Endothelial cell of umbilical vein (primary cell): ENCODE results near the gene PDLIM1. TPM values are rescaled to one million over a fixed set of nuclear protein-coding genes. Genes with fewer than 3 reads are reported as not detected.

ENCODE experiments used
- BruUV-seq: library from RNA; stranded (reverse); fragments of 400-500 nt; replicated peaks from 2 replicates; lab custom pipeline; 2021; lab: Mats Ljungman, UMichigan
- CTCF ChIA-PET: fragments of 300-600, 350-600 bp; sonication (Branson Sonifier 250); formaldehyde crosslinking; loops from one replicate; lab custom pipeline; 2021; ENCODE audit warnings: antibody characterized with exemption, inconsistent platforms; lab: Charles Lee
- POLR2A ChIA-PET: fragments of 300-600, 350-600 bp; sonication (Branson Sonifier 250); formaldehyde crosslinking; loops from one replicate; lab custom pipeline; 2021; ENCODE audit warnings: antibody characterized with exemption, inconsistent platforms; lab: Charles Lee
- DNase-seq: peaks from one replicate; pipeline ENCODE4 v3.0.0-alpha.2; 2011; ENCODE audit warnings: low read depth, low spot score
- FAIRE-seq: peaks from 2 replicates; lab custom pipeline; 2011; peaks lifted over from hg19 to GRCh38; lab: Jason Lieb, UNC
- H2AFZ ChIP-seq: 2 replicates; pipeline ENCODE4 v1.6.0; 2012; ENCODE audit warnings: low read depth, low read length, control low read depth, inconsistent platforms
- H3K27ac ChIP-seq: 2 replicates; pipeline ENCODE4 v1.5.1; 2011; ENCODE audit warnings: low read depth, mild to moderate bottlenecking, control low read depth, low read length, moderate library complexity; ENCODE audit not compliant: insufficient read depth
- H3K27me3 ChIP-seq, 2 experiments: 2 replicates each; pipeline versions ENCODE4 v1.6.0 to v1.6.1; 2011; ENCODE audit warnings: low read length in 2 of 2, mixed read lengths in 1 of 2; ENCODE audit not compliant: control insufficient read depth in 2 of 2, insufficient read depth in 2 of 2
- H3K36me3 ChIP-seq, 2 experiments: 2 replicates in 1 of 2; 3 replicates in 1 of 2; pipeline ENCODE4 v1.5.1; 2011; ENCODE audit warnings: low read length in 2 of 2, mild to moderate bottlenecking in 1 of 2, moderate library complexity in 1 of 2; ENCODE audit not compliant: control insufficient read depth in 2 of 2, insufficient read depth in 2 of 2; ENCODE audit errors: extremely low read depth in 1 of 2
- H3K4me1 ChIP-seq: 3 replicates; pipeline ENCODE4 v1.5.1; 2011; ENCODE audit warnings: mild to moderate bottlenecking, low read length; ENCODE audit not compliant: control insufficient read depth, insufficient read depth; ENCODE audit errors: extremely low read depth
- H3K4me2 ChIP-seq: 2 replicates; pipeline ENCODE4 v1.6.1; 2011; ENCODE audit warnings: low read length, control low read depth, mixed read lengths; ENCODE audit not compliant: insufficient read depth
- H3K4me3 ChIP-seq, 3 experiments: fragments of 200-600 bp in 1 of 3; sonication (generic), shearing (Covaris generic) in 1 of 3; replicated peaks in 1 of 3; 2 replicates each; pipeline ENCODE4 v1.5.1; 2011 to 2016; ENCODE audit warnings: control low read depth in 3 of 3, low read length in 3 of 3, mild to moderate bottlenecking in 2 of 3, inconsistent platforms in 1 of 3, low read depth in 1 of 3, moderate library complexity in 1 of 3; ENCODE audit not compliant: insufficient read depth in 1 of 3
- H3K79me2 ChIP-seq: 2 replicates; pipeline ENCODE4 v1.6.0; 2012; ENCODE audit warnings: low read length, inconsistent platforms; ENCODE audit not compliant: control insufficient read depth, insufficient read depth
- H3K9ac ChIP-seq: replicated peaks from 2 replicates; pipeline ENCODE3; 2011; ENCODE audit warnings: low read length, control low read depth; ENCODE audit not compliant: insufficient read depth; ENCODE audit errors: extremely low read depth
- H3K9me1 ChIP-seq: replicated peaks from 3 replicates; pipeline ENCODE4 v1.6.0; 2011; ENCODE audit warnings: mild to moderate bottlenecking, low read length; ENCODE audit not compliant: control insufficient read depth, insufficient read depth; ENCODE audit errors: extremely low read depth
- H3K9me3 ChIP-seq: replicated peaks from 2 replicates; pipeline ENCODE4 v1.5.1; 2012; ENCODE audit warnings: low read length, inconsistent platforms; ENCODE audit not compliant: control insufficient read depth, insufficient read depth
- H4K20me1 ChIP-seq: replicated peaks from 2 replicates; pipeline ENCODE3; 2011; ENCODE audit warnings: mild to moderate bottlenecking, low read length; ENCODE audit not compliant: control insufficient read depth, insufficient read depth; ENCODE audit errors: extremely low read depth
- EZH2 ChIP-seq: IDR thresholded peaks from 2 replicates; pipeline ENCODE4 v1.6.1; 2012; ENCODE audit warnings: borderline replicate concordance, low read depth, mild to moderate bottlenecking, moderate library complexity, low read length, inconsistent platforms; ENCODE audit not compliant: severe bottlenecking
- FOS ChIP-seq: IDR thresholded peaks from 2 replicates; pipeline ENCODE4 v1.6.1; 2011; ENCODE audit warnings: mild to moderate bottlenecking, low read length, moderate library complexity, borderline replicate concordance; ENCODE audit not compliant: insufficient read depth
- GATA2 ChIP-seq: IDR thresholded peaks from 2 replicates; pipeline ENCODE4 v1.7.0; 2011; ENCODE audit warnings: low read depth, mild to moderate bottlenecking, moderate library complexity, mixed read lengths, low read length; ENCODE audit not compliant: insufficient read length, insufficient read depth
- JUN ChIP-seq: IDR thresholded peaks from 2 replicates; pipeline ENCODE4 v1.6.1; 2011; ENCODE audit warnings: borderline replicate concordance, low read depth; ENCODE audit not compliant: insufficient read length, insufficient read depth
- MYC ChIP-seq: IDR thresholded peaks from one replicate; pipeline ENCODE4 v1.6.1; 2011; ENCODE audit warnings: mild to moderate bottlenecking, low read depth, low read length
- POLR2A ChIP-seq: IDR thresholded peaks from 2 replicates; pipeline ENCODE4 v1.6.1; 2012; ENCODE audit warnings: low read depth, mild to moderate bottlenecking, control low read depth, low read length
- POLR2AphosphoS5 ChIP-seq: IDR thresholded peaks from 2 replicates; pipeline ENCODE4 v1.6.1; 2012; ENCODE audit warnings: low read depth, mild to moderate bottlenecking, control low read depth, low read length, moderate library complexity; ENCODE audit not compliant: insufficient read depth
- dilution Hi-C: fragments of 300-500 bp; cut with MboI; formaldehyde crosslinking; loops from one replicate; pipeline ENCODE4 v1.15.0; 2019; ENCODE audit warnings: low sequenced_read_pairs; ENCODE audit not compliant: extremely low pct_ligation_motif_present
- intact Hi-C: fragments of 100-400 bp; cut with micrococcal nuclease; formaldehyde crosslinking; loops from one replicate; pipeline ENCODE4 v1.10.0; 2022
- polyA plus RNA-seq, 4 experiments: library from polyadenylated mRNA; depleted of rRNA in 3 of 4; stranded (reverse) in 3 of 4; unstranded in 1 of 4; fragments of >200 nt; gene quantifications; 2 replicates each; pipeline versions ENCODE4 v1.2.1 to v1.2.3, GENCODE V29; 2011 to 2012; ENCODE audit warnings: missing spikeins in 1 of 4
- total RNA-seq: library from RNA; stranded (reverse); gene quantifications from 2 replicates; pipeline ENCODE4 v1.2.3, GENCODE V29; 2021
- TF ChIP-seq, protein P1 (sequence below): IDR thresholded peaks from 2 replicates; pipeline ENCODE4 v1.6.1; 2011; ENCODE audit not compliant: insufficient read depth, insufficient read length
- TF ChIP-seq, protein P2 (sequence below), 2 donors: IDR thresholded peaks; 1 replicate in 1 of 2; 2 replicates in 1 of 2; pipeline ENCODE4 v1.5.1; 2011; ENCODE audit warnings: low read length in 2 of 2, mild to moderate bottlenecking in 2 of 2, moderate library complexity in 2 of 2, control low read depth in 1 of 2, inconsistent platforms in 1 of 2, low read depth in 1 of 2; ENCODE audit not compliant: insufficient read depth in 1 of 2; ENCODE audit errors: extremely low read depth in 1 of 2

Gene PDLIM1
- total and polyA plus RNA-seq, 2 donors (not counting 3 experiments of a cell fraction or from before 2014, with no cell fraction given), result 91.1 to 122 TPM

DNA sequence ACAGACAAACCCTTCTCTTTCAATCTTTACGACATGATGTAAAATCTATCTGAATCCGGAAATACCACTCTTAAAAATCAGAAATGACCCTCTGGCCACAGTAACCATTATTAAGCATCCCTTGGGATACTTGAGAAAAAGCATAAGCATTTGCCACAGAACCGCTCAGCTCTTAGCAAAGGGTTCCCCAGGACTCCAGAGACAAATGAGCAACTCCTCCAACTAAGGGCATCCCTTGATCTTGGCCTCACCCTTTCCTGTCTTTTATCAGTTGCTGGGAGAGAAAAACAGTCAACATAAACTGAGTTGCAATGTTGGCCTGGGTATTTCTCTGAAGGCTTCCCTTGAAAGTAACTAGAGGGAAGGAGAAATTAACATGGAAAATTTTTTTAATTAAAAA, 3.5 kb downstream of the PDLIM1 start:
- TF ChIP-seq EZH2, result no peak
- TF ChIP-seq, protein P1, sequence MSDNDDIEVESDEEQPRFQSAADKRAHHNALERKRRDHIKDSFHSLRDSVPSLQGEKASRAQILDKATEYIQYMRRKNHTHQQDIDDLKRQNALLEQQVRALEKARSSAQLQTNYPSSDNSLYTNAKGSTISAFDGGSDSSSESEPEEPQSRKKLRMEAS, result no peak
- no peak for TF ChIP-seq POLR2AphosphoS5
- H3K4me2 ChIP-seq, result peak overlapping the region; percentile 28
- DNase-seq (no peak), FAIRE-seq (no peak)
- H3K4me1 ChIP-seq, result peaks cover 26% of the 10 kb centered on the region
- H3K79me2 ChIP-seq, result peaks cover 62% of the 10 kb centered on the region
- no peaks in the 10 kb centered on the region for H3K9me3 ChIP-seq
- H3K36me3 ChIP-seq, result no peaks in the 10 kb centered on the region
- intact Hi-C loops (no loop called here), dilution Hi-C loops (no loop called here)
- no peaks in the 10 kb centered on the region for H3K27me3 ChIP-seq
- ChIA-PET CTCF (interaction anchor here (1.2 to 2.6 kb wide), 4 partner anchors 11 to 76 kb away, joined by 3 to 16 read pairs (median 7); no protein-coding TSS in a partner anchor), POLR2A (no interaction called here)
- no peaks in the 10 kb centered on the region for H4K20me1 ChIP-seq
- no peak overlapping the region for H3K27ac ChIP-seq
- no peaks in the 10 kb centered on the region for H3K9me1 ChIP-seq
- no TSS peak for BruUV-seq
- no peak overlapping the region for H3K9ac ChIP-seq
- H2AFZ ChIP-seq, result no peak overlapping the region
- no peak overlapping the region for H3K4me3 ChIP-seq

DNA sequence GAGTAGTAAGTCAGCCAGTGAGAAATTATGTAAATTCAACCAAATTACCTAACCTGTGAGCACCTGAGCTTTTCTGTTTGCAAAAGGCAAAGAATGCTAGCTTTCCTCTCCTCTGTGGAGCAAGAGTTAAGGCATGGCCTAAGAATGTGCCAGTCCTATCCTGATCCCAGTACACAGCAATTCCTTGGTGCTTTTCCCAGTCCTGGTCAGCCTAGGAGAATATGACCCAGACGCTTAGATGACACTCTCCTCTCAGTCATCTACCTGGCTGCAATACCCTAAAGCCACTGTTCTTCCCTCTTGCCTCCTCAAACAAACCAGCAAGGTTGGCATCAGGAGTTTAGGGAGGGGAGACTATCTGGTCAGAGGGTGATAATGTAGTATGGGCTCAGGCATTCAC, 4.1 kb downstream of the PDLIM1 start:
- DNase-seq (no peak), FAIRE-seq (no peak)
- Histone ChIP-seq H2AFZ (no peak overlapping the region), H3K79me2 (peaks cover 63% of the 10 kb centered on the region), H3K27ac (no peak overlapping the region), H3K4me3 (no peak overlapping the region), H3K4me2 (no peak overlapping the region), H4K20me1 (no peaks in the 10 kb centered on the region), H3K9me3 (no peaks in the 10 kb centered on the region), H3K4me1 (peaks cover 26% of the 10 kb centered on the region), H3K9ac (no peak overlapping the region), H3K9me1 (no peaks in the 10 kb centered on the region), H3K27me3 (no peaks in the 10 kb centered on the region), H3K36me3 (no peaks in the 10 kb centered on the region)
- dilution Hi-C loops (no loop called here), intact Hi-C loops (no loop called here)
- TF ChIP-seq JUN, result no peak
- TF ChIP-seq POLR2A, result no peak
- no peak for TF ChIP-seq MYC
- TF ChIP-seq, protein P2, sequence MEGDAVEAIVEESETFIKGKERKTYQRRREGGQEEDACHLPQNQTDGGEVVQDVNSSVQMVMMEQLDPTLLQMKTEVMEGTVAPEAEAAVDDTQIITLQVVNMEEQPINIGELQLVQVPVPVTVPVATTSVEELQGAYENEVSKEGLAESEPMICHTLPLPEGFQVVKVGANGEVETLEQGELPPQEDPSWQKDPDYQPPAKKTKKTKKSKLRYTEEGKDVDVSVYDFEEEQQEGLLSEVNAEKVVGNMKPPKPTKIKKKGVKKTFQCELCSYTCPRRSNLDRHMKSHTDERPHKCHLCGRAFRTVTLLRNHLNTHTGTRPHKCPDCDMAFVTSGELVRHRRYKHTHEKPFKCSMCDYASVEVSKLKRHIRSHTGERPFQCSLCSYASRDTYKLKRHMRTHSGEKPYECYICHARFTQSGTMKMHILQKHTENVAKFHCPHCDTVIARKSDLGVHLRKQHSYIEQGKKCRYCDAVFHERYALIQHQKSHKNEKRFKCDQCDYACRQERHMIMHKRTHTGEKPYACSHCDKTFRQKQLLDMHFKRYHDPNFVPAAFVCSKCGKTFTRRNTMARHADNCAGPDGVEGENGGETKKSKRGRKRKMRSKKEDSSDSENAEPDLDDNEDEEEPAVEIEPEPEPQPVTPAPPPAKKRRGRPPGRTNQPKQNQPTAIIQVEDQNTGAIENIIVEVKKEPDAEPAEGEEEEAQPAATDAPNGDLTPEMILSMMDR (IDR thresholded peaks at IDR 0.05; ENCODE audit: extremely low read depth in 1 of 2, insufficient read depth in 1 of 2, low read depth in 1 of 2, low read length in 2 of 2), result no peak
- TF ChIP-seq GATA2, result no peak
- TF ChIP-seq FOS, result no peak
- TF ChIP-seq EZH2, result no peak
- TF ChIP-seq, protein P1, result no peak
- TF ChIP-seq POLR2AphosphoS5, result no peak
- ChIA-PET POLR2A (no interaction called here), CTCF (interaction anchor here (1.2 to 1.6 kb wide), 3 partner anchors 40 to 76 kb away, joined by 3 to 9 read pairs (median 7); no protein-coding TSS in a partner anchor)
- no TSS peak for BruUV-seq
